Activated CD4-positive, alpha-beta T cell treated with anti-CD3 and anti-CD28 coated beads for 1 hour (primary cell): ENCODE data around the gene SLC26A11.
"Not testable (repeated sequence)": the region's sequence is repeated elsewhere in the genome, so short reads cannot be mapped to it uniquely, and the experiment has no call there.

Experiments
- DNase-seq: peaks from one replicate; pipeline ENCODE4 v3.0.0-alpha.2; 2020

SLC26A11 gene

DNA sequence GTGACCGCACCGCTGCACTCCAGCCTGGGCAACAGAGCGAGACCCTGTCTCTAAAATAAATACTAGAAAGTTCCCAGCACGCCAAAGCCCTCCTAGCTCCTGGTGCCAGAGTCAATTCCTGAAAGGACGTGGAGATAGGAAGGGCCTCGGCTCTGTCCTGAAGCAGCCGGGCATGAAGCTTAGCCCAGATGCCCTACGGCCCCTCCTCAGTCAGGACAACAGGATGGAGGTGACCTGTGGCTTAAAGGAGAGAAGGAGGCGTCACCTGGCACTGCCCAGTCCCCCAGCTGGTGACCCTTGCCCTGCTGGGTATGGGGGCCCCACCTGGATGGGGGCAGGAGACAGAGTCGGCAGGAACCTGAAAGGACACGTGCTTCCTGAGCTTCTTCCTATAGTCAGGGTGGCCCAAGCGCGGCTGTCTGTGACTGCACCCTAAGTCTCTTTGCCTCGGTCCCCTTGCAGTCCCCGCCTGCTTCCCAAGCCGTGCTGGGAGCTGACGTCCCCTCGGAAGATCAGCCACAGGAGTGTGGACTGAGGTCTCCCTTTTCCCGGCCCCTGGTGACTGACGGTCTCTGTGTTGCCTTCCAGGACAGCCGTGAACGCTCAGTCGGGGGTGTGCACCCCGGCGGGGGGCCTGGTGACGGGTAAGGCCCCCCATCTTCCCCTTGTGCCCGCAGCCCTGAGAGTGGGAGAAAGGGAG is 25.5 kb downstream of the SLC26A11 start:
- DNase-seq, result no peak

DNA sequence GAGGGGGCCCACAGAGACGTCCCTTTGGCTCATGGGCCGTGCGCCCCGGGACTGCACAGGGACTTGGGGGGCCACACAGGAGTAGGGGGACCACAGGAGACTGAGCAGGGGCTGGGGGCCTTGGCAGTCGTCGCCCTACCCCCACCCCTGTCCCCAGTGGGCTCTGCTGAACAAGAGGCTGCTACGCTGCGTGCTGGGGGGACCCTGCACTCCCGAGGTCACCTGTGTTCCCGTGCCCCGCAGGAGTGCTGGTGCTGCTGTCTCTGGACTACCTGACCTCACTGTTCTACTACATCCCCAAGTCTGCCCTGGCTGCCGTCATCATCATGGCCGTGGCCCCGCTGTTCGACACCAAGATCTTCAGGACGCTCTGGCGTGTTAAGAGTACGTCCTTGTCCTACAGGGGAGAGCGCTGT is 26.0 kb downstream of the SLC26A11 start:
- no peak for DNase-seq

DNA sequence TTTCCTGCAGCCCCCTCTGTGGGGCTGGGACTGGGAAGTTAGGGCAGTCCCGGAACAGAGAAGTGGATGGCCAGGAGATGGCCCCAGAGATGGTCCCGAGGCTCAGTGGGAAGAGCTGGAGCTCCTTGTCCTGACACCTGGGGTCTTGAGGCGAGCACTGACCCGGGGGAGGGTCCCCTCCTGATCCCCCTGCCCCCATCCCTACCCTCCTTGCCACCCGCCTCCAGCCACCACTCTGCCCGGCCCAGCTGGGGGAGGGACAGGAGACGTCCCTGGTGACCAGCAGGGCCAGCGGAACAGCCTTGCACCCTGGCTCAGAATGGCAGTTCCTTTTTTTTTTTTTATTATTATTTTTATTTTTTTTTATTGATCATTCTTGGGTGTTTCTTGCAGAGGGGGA is 26.5 kb downstream of the SLC26A11 start:
- DNase-seq, result no peak

DNA sequence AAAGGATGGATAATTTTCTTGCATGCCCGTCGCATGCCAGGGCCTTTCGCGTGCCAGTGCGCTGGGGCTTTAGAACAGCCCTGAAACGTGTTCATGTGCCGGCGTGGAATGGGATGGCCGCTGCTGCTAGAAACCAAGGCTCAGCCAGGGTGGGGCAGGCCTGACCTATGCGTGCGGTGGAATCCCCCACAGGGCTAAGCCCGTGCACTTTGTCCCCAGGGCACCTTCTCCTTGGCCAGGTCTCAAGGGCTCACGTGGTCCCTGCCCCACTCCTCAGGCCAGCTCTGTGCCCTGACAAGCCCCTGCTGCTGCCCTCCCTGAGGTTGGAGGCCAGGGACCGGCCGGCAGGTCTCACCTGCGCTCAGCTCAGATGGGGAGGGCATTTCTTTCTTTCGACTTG is 27.3 kb downstream of the SLC26A11 start:
- no peak for DNase-seq

- DNase-seq, result no peak
Measured at GRCh38 chr17:80248001-80248893, 28.0 kb downstream of the SLC26A11 start.

- DNase-seq, result no peak
Measured at GRCh38 chr17:80248894-80249710, 28.9 kb downstream of the SLC26A11 start.

GRCh38 chr17:80251966-80252365 is 31.7 kb downstream of the SLC26A11 start:
- no peak for DNase-seq

DNA sequence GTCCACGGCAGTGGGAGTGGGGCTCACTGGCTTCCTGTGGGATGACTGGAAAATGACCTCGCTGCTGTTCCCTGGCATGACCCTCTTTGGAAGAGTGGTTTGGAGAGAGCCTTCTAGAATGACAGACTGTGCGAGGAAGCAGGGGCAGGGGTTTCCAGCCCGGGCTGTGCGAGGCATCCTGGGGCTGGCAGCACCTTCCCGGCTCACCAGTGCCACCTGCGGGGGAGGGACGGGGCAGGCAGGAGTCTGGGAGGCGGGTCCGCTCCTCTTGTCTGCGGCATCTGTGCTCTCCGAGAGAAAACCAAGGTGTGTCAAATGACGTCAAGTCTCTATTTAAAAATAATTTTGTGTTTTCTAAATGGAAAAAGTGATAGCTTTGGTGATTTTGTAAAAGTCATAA is 32.6 kb downstream of the SLC26A11 start:
- peak; percentile 84 for DNase-seq

DNA sequence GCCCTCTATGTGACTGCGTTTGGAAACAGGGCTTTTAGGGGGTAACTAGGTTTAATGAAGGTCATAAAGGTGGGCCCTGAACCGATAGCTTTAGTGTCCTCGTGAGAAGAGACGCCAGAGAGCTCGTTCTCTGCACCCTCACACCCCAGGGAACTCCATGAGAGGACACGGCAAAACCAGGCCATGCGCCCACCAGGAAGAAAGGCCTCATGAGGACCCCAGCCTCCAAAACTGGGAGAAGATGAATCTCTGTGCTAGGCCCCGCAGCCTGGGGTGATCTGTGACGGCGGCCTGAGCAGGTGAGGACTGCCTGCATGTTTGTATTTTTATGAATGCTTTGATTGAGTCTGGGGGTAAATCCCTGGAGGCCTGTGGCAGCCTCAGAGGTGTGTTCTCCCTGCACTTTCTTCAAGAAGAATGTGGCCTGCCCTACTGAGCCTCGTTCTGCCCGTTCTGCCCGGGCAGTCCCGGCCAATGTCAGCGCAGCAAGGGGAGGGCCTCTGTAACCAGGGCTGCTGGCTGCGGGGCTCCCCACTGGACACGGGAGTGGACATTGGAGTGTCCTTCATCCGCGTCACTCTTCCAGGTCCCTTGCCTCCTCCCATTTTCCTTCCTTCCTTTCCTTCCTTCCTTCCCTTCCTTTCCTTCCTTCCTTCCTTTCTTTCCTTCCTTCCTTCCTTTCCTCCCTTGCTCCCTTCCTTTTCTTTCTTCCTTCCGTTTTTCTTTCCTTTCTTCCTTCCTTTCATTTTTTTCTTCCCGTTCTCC is 33.6 kb downstream of the SLC26A11 start:
- no peak for DNase-seq

- DNase-seq, result peak; percentile 28
Measured at GRCh38 chr17:80254396-80255251, 34.4 kb downstream of the SLC26A11 start.

- DNase-seq, result no peak
Measured at GRCh38 chr17:80256034-80256350, 35.8 kb downstream of the SLC26A11 start.

DNA sequence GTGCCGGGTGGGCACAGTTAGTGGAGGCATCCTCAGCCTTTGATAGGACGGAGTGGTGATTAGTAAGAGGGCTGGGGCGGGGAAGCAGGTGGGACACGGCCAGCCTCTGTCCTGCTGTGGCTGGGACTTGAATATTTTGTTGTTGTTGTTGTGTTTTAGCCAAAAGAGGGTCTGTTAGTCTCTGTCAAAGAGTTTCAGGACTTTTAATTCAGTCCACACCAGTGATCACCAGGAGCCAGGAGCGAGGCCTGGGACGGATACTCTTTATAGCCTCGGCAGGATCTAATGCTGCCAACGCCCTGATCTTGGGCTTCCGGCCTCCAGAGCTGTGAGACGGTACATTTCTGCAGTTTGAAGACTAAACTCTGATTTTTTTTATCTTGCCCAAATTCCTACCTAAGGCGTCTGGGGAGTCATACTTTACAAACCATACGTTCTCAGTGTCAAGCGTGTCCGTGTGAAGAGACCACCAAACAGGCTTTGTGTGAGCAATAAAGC is 37.5 kb downstream of the SLC26A11 start:
- no peak for DNase-seq

- not testable (repeated sequence) for DNase-seq
Measured at GRCh38 chr17:80258296-80258695, 38.1 kb downstream of the SLC26A11 start.

- DNase-seq, result no peak
Measured at GRCh38 chr17:80259457-80260068, 39.3 kb downstream of the SLC26A11 start.

DNA sequence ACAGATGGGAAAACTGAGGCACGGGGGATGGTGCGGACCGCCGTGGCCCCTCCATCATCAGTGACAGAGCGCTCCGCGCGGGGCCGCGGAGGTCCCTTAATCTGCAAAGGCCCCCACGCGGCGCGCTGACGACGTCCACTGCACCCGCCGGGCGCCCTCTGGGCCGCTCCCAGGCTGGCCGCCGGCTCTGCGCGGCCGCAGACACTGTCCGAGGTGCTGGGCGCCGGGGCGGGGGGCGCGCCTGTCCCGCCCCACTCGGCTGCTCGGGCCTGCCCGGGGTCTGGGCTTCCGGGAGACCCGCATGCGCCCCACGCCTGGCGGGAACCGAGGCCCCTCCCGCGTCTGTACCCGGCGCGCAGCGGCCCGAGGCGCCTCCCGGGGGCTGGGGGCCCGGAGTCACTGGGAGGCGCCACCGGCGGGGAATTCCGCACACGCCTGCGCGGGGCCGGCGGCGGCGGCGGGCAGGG is 39.9 kb downstream of the SLC26A11 start:
- DNase-seq, result peak; percentile 73

GRCh38 chr17:80260791-80261158 is 40.5 kb downstream of the SLC26A11 start, which contains the start of gene RNF213:
Gene RNF213, plus strand, starts transcription at chr17:80260852. Its CDS starts 2,830 bp downstream, at chr17:80263682.
- DNase-seq, result peak; percentile 50

DNA sequence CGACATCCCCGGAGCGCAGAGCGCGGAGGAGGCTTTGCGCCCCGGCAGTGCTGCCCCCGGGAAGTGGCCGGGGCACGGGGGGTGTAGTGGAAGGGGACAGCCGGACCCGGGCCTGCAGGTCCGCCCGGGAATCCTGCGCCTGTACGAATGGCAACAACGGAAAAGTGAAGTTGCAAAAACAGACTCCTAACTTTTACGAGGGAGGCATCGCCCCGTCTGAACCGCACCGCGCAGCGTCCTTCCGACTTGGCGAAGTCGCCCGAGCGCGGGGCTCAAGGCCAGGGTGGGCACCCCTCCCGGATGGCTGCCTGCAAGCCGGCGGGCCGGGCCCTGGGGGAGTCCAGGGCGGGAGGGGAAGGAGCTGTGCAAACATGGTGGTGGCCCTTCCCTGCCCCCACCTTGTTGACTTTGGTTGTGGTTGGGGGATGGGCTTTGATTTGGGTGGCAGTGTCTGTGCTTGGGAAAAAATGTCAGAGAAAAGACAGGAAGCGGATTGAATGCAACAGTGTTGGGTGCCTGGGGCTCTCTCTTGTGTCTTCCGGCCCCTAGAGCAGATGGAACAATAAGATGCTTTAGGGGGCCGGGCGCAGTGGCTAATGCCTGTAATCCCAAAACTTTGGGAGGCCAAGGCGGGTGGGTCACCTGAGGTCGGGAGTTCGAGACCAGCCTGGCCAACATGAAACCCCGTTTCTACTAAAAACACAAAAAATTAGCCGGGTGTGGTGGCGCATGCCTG is 41.1 kb downstream of the SLC26A11 start:
- peak; percentile 57 for DNase-seq

- no peak for DNase-seq
Measured at GRCh38 chr17:80261895-80262279, 41.7 kb downstream of the SLC26A11 start.

DNA sequence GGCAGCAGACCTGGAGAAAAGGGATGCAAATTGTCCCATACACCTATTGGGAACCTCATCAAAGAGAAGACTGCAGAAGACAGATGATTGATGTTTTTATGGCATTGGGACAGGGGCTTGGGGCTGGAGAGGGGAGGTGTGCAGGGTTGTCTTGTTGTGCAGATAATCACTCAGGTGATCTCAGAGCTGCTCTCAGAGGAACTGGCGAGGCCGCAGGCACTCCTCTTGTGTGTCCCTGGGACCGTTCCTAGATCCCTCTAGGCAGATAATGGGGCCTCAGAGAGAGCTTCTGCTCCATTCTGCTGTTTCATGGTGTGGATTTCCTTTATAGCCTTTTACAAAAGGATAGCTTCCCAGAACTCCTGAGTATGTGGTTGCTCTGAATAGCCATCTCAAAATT is 42.1 kb downstream of the SLC26A11 start:
- no peak for DNase-seq

DNA sequence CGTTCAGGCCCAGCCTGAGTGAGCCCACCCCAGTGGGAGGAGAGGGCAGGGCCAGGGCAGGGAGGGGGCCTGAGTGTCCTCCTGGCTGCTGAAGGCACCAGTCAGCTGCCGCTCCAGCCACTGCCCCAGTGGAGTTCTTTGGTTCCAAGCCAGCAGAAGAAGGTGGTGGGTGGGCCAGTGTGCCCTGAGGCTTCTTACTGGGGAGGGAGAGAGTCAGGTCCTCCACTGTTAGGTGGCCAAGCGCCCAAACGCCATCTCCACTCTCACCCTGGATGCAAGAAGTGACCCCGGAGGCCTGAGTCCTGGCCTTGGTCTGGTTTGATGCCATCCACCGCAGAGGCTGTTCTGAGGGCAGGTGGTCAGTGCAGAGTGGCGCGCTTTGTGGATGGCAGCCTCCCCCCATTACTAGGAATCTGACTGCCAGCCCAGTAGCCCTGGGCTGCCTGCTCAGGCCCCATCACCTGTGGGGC is 42.6 kb downstream of the SLC26A11 start:
- no peak for DNase-seq
